ENCODE data around the gene RAB23.

DNA sequence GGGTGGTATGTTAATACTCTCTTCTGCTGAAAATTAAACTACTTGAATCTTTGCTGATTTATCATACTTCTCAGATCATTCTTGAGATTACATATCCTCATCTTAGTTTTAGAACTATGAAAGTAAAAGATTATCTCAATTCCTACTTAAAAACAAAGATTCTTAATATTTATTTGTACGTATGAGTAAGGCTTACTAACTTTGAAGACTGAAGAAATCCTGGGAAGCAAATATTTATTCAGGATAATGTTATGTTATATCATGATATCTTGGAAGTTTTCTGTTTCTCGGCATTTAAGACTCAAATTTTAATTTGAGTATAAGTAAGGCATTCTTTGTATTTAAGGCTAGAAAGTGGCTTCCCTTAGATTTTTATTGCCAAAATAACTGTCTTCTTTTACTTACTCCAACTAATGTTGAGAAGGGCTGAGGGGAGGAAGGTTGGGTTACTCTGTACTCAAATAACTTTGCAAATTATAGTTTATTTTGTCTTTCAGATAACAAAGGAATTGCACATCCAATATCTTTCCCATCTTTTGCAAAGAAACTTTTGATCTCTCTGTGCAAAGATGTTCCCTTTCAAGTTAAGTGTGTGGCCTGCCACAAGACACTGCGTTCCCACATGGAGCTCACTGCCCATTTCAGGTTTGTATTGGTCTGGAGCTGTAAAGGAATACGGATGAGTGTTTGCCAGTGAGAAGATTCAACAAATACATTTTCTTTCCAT lies 80.5 kb downstream of the RAB23 start:
- TF ChIP-seq, protein P1, sequence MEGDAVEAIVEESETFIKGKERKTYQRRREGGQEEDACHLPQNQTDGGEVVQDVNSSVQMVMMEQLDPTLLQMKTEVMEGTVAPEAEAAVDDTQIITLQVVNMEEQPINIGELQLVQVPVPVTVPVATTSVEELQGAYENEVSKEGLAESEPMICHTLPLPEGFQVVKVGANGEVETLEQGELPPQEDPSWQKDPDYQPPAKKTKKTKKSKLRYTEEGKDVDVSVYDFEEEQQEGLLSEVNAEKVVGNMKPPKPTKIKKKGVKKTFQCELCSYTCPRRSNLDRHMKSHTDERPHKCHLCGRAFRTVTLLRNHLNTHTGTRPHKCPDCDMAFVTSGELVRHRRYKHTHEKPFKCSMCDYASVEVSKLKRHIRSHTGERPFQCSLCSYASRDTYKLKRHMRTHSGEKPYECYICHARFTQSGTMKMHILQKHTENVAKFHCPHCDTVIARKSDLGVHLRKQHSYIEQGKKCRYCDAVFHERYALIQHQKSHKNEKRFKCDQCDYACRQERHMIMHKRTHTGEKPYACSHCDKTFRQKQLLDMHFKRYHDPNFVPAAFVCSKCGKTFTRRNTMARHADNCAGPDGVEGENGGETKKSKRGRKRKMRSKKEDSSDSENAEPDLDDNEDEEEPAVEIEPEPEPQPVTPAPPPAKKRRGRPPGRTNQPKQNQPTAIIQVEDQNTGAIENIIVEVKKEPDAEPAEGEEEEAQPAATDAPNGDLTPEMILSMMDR (IDR thresholded peaks at IDR 0.05), result no peak
- TF ChIP-seq POLR2AphosphoS5 (IDR thresholded peaks at IDR 0.05) (no peak), POLR2A (IDR thresholded peaks at IDR 0.05) (no peak)
